ENCODE measurements around the gene HOXD11.

Gene HOXD11

GRCh38 chr2:176118601-176119339 is 11.7 kb downstream of the HOXD11 start:
- in situ Hi-C loops (cut with MboI; ENCODE audit: low sequenced_read_pairs), result no loop called here

- in situ Hi-C loops (cut with MboI; ENCODE audit: low sequenced_read_pairs), result loop anchor here (10.0 kb wide), 1 partner anchor 1034 kb away; no protein-coding TSS in a partner anchor
These were observed 13.5 kb downstream of the HOXD11 start for GRCh38 chr2:176120364-176121189.

DNA sequence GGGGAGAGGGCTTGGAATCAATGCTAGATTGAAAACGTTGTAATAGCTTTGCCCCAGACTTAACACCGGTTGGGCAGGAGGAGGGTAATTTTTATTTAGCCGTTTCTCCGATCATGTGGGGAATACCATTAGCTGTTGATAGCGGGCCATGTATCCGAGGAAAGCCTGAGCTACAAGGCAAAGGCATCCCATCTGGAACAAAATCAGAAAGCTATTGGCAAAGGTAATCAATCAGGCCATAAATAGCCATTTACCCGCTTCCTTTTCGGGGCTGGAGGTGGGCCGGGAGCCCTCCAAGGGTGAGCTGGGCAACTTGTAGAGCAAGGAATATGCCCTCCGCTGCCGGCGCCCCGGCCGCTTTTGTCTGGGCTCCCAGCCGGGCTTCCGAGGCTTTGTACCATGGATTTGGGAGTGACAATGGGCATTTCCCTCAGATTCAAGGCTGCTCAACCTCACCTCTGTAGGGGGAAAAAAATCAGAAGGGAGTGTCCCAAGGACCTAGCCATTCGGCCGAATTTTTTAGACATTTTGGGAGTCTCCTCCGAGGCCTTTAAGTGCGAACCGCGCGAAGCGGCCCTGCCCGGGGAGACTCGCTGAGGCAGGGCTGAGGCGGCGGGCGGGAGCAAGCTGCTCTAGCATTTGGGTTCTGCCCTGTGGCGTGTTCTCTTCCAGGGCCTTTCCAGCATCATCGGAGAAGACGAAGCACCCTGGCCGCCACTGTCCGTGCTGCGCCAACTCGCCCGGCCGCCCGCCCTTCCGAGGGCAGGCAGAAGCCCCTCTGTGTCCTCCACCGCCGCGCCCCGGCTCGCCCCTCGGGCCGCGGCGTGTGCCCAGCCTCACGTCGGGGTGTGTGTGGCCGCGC is 14.3 kb downstream of the HOXD11 start:
- in situ Hi-C loops (cut with MboI; ENCODE audit: low sequenced_read_pairs), result loop anchor here (10.0 kb wide), 1 partner anchor 1033 kb away; no protein-coding TSS in a partner anchor

DNA sequence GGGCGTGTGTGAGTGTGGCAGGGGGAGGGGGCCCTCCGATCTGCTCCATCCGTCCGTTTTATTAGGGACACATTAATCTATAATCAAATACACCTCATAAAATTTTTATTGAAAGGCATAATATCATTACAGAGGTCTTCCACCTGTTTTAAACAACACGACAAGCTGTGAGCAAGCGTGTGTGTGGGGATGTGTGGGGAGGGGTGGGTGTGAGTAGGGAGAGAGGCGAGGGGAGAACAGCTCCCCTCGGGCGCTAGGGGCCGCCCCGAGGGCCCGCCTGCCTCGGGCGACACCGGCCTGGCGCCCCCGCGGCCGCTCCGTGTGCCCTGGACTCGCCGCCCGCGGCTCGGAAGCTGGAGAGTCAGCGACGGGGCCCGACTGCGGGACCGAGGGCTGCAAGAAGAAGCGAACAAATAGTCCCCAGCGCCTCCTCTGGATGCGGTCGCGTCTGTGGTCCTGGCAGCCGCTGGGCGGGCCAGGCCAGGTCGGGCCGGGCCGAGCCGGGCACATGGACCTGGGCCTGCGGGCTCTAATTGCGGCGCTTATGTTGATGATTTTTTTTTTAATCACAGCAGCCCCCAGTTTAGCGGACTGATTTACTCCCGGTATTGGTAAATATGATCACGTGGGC is 15.1 kb downstream of the HOXD11 start:
- in situ Hi-C loops (cut with MboI; ENCODE audit: low sequenced_read_pairs), result loop anchor here (10.0 kb wide), 1 partner anchor 1033 kb away; no protein-coding TSS in a partner anchor

DNA sequence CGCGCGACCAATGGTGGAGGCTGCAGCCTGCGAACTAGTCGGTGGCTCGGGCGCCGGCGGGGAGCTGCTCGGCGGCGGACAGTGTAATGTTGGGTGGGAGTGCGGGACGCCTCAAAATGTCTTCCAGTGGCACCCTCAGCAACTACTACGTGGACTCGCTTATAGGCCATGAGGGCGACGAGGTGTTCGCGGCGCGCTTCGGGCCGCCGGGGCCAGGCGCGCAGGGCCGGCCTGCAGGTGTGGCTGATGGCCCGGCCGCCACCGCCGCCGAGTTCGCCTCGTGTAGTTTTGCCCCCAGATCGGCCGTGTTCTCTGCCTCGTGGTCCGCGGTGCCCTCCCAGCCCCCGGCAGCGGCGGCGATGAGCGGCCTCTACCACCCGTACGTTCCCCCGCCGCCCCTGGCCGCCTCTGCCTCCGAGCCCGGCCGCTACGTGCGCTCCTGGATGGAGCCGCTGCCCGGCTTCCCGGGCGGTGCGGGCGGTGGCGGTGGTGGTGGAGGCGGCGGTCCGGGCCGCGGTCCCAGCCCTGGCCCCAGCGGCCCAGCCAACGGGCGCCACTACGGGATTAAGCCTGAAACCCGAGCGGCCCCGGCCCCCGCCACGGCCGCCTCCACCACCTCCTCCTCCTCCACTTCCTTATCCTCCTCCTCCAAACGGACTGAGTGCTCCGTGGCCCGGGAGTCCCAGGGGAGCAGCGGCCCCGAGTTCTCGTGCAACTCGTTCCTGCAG is 15.8 kb downstream of the HOXD11 start, which contains the start of gene HOXD9:
Gene HOXD9, plus strand, starts transcription at position 37 of the 728 bp plus-strand sequence. Its CDS starts 50 bp downstream, at position 87.
- in situ Hi-C loops (cut with MboI; ENCODE audit: low sequenced_read_pairs), result loop anchor here (10.0 kb wide), 1 partner anchor 1032 kb away; no protein-coding TSS in a partner anchor

DNA sequence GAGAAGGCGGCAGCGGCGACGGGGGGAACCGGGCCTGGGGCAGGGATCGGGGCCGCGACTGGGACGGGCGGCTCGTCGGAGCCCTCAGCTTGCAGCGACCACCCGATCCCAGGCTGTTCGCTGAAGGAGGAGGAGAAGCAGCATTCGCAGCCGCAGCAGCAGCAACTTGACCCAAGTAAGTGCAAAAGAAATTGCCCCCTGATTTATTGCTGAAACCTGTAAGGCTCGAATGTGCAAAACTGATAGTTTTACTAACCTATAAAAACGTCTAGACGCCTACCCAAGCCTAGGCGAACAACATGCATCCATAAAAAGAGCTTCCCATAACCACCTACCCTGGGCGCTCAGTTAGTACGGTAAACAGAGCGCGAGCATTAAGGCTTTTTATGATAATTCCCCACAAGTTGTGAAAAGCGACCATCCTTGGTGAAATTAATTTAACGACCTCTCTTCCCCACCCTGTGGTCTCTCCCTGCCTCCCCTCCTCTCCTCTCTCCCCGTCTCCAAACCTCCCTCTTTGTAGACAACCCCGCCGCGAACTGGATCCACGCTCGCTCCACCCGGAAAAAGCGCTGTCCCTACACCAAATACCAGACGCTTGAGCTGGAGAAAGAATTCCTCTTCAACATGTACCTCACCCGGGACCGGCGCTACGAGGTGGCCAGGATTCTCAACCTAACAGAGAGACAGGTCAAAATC is 16.5 kb downstream of the HOXD11 start:
- in situ Hi-C loops (cut with MboI; ENCODE audit: low sequenced_read_pairs), result loop anchor here (10.0 kb wide), 1 partner anchor 1031 kb away; no protein-coding TSS in a partner anchor

DNA sequence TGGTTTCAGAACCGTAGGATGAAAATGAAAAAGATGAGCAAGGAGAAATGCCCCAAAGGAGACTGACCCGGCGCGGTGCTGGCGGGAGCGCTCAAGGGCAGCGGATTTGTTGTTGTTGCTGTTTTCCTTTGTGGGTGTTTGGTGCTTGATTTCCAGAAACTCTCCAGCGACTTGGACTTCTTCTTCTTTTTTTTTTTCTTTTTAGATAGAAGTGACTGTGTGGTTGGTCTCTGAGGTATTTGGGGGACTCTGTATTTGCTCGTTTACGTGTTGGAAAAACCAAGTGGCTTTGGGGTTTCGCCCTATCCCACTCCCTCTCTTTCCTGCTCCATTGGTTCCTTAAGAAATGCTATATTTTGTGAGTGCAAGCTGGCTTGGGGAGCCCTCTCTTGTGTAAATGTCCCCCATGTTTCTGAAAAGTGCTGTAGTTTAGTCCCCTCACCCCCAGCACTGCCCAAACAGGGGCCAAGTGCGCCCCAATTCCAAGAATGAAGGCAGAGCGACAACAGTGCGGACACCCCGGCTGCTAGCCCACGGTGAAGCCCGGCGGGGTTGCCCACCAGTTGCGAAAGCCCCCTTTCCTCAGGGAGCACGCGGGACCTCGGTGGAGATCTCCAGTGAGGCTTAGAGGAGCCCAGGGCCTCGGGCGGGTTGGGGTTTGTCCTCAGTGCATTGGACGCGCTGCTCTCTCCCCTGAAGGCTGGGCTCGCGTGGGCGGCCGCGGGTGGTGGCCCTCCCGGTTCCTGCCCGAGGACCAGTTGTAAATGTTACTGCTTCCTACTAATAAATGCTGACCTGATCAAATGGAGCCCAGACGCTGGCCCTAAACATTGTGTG is 17.2 kb downstream of the HOXD11 start:
- in situ Hi-C loops (cut with MboI; ENCODE audit: low sequenced_read_pairs), result loop anchor here (10.0 kb wide), 1 partner anchor 1030 kb away; no protein-coding TSS in a partner anchor

GRCh38 chr2:176124947-176125771 is 18.1 kb downstream of the HOXD11 start:
- in situ Hi-C loops (cut with MboI; ENCODE audit: low sequenced_read_pairs), result loop anchor here (10.0 to 25.0 kb wide), 4 partner anchors 337 to 1187 kb away; no protein-coding TSS in a partner anchor

GRCh38 chr2:176125772-176126054 is 18.6 kb downstream of the HOXD11 start:
- in situ Hi-C loops (cut with MboI; ENCODE audit: low sequenced_read_pairs), result loop anchor here (10.0 to 25.0 kb wide), 4 partner anchors 337 to 1187 kb away; no protein-coding TSS in a partner anchor

DNA sequence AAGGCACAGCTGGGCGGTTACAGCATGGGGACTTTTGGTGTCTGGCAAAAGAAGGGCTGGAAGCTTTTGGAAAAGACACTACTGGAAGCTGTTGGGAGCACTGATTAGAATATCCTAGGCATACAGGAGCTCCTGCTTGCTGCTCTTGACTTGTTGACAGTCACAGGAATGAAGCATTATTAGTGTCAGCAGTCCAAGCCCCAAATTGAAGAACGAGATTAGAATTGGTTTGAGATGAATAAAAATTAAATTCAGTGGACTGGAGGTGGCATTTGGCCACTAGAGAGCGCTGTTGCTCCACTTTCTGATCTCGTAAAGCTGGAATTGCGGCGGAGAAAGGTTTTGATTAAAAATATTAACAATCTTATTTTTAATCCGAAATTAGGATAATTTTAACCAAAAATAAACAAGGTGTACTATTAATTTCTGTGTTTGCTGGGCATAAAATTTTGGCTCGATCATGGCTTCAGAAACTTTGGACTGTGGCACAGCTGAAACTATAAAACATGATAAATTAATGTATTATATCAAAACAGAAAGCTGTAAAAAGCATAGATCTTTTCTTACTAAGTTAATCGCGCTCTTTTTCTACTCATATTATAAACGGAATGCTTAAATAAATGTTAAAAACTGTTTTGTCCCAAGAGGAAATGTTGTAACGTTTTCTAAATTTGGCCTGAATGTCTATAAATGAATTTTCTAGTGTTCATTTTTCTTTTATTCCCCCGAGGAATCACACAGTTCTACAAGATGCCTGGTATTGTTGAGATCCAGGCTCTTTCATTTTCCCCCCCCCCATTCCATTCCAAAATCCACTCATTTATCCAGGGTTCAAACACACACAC is 20.1 kb downstream of the HOXD11 start:
- in situ Hi-C loops (cut with MboI; ENCODE audit: low sequenced_read_pairs), result loop anchor here (10.0 to 25.0 kb wide), 4 partner anchors 335 to 1185 kb away; no protein-coding TSS in a partner anchor

DNA sequence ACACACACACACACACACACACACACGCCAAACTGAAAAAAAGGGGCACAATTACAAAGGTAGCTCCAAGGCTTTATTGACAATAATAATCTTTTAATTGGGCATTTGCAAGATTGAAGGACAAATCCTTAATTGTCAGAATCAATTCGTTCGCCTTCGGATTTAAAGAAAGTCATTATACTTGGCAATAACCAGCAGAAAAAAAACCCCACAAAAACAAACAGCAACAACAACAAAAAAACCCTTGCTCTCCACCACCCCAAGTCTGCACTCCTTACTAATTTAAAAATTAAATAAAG is 20.6 kb downstream of the HOXD11 start:
- in situ Hi-C loops (cut with MboI; ENCODE audit: low sequenced_read_pairs), result loop anchor here (10.0 to 25.0 kb wide), 4 partner anchors 335 to 1185 kb away; no protein-coding TSS in a partner anchor

- in situ Hi-C loops (cut with MboI; ENCODE audit: low sequenced_read_pairs), result loop anchor here (10.0 to 25.0 kb wide), 4 partner anchors 334 to 1184 kb away; no protein-coding TSS in a partner anchor
These were observed 21.3 kb downstream of the HOXD11 start for GRCh38 chr2:176128172-176128981.

DNA sequence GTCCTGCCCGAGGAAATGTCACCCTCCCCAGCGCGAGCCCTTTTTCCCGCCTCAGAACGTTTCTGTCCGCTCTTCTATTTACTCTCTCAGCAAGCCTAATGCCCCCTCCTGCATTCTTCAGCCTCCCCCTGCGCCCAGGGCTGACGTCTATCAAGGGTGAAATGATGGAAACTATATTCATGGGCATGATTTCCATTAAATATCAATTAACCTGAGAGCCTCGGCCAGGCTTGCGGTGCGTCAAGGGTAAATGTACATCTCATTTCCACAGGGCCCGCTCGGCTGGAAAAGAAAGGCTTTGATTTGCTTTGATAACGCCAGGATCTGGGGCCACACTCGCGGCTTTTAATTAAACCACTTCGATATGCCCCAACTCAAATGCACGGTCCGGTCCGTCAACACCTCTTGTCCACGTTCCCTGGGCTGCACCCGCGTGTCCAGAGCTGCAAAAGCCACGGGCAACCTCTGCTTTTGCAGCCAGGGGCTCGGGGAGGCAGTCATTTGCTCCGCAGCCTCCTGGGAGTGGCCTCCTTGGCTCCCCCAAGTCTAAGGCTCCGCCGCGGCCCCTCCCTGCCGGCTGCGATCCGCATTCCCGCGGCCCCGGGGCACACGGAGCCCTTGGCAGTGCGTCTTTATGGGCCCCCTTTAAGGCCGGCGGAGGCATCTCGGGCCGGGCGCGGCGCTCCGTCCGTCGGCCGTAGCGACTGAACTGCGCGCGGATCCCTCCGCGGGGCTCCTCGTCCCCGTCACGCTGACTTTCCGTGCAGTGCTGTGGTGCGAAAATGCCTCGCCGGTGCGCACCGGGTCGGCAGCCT is 22.1 kb downstream of the HOXD11 start, which contains the start of gene HOXD8:
Gene HOXD8, plus strand, starts transcription at position 724 of the 815 bp plus-strand sequence. CDS start 662 bp downstream, outside the sequence.
- in situ Hi-C loops (cut with MboI; ENCODE audit: low sequenced_read_pairs), result loop anchor here (10.0 to 25.0 kb wide), 4 partner anchors 333 to 1183 kb away; no protein-coding TSS in a partner anchor

- in situ Hi-C loops (cut with MboI; ENCODE audit: low sequenced_read_pairs), result loop anchor here (10.0 to 25.0 kb wide), 4 partner anchors 333 to 1183 kb away; no protein-coding TSS in a partner anchor
These were observed 22.7 kb downstream of the HOXD11 start for GRCh38 chr2:176129813-176130146.

Measured in HL-60/S4 (cell line).